ENCODE data around the gene XRCC4. TPM values are rescaled to one million over a fixed set of nuclear protein-coding genes. Genes with fewer than 3 reads are reported as not detected.

The XRCC4 gene
- total and polyA plus RNA-seq, 9 donors: 5.1 to 7.1 (median 6.4) TPM

- DNase-seq: no peak
- WGBS (ENCODE audit: insufficient coverage): no CpG with 5 or more reads among the region's 2 CpGs
- Histone ChIP-seq H3K9me3 (replicated peaks; ENCODE audit: control insufficient read depth, low read depth, low read length) (no peaks in the 10 kb centered on the region), H3K27ac (ENCODE audit: low read length) (no peak overlapping the region), H3K36me3 (ENCODE audit: control insufficient read depth, insufficient read depth, low read length) (no peaks in the 10 kb centered on the region), H3K4me1 (ENCODE audit: control insufficient read depth, insufficient read depth, low read length) (no peaks in the 10 kb centered on the region), H3K4me3 (ENCODE audit: low read length) (no peak overlapping the region), H3K27me3 (ENCODE audit: control insufficient read depth, insufficient read depth, low read length) (no peaks in the 10 kb centered on the region)
Observed at GRCh38 chr5:83169571-83170337, 92.4 kb downstream of the XRCC4 start.

- Histone ChIP-seq H3K27ac (ENCODE audit: low read length) (no peak overlapping the region), H3K4me1 (ENCODE audit: control insufficient read depth, insufficient read depth, low read length) (no peaks in the 10 kb centered on the region), H3K4me3 (ENCODE audit: low read length) (no peak overlapping the region), H3K9me3 (replicated peaks; ENCODE audit: control insufficient read depth, low read depth, low read length) (no peaks in the 10 kb centered on the region), H3K36me3 (ENCODE audit: control insufficient read depth, insufficient read depth, low read length) (no peaks in the 10 kb centered on the region), H3K27me3 (ENCODE audit: control insufficient read depth, insufficient read depth, low read length) (no peaks in the 10 kb centered on the region)
- no peak for DNase-seq
- no CpG with 5 or more reads among the region's 1 CpG for WGBS (ENCODE audit: insufficient coverage)
Observed at GRCh38 chr5:83172011-83172410, 94.7 kb downstream of the XRCC4 start.

- DNase-seq: peak; percentile 78
- no peaks in the 10 kb centered on the region for H3K27me3 ChIP-seq (ENCODE audit: control insufficient read depth, insufficient read depth, low read length)
- H3K9me3 ChIP-seq (replicated peaks; ENCODE audit: control insufficient read depth, low read depth, low read length): no peaks in the 10 kb centered on the region
Observed at GRCh38 chr5:83172655-83173054, 95.3 kb downstream of the XRCC4 start.

GRCh38 chr5:83173826-83174225, 96.5 kb downstream of the XRCC4 start:
- Histone ChIP-seq H3K27ac (ENCODE audit: low read length) (no peak overlapping the region), H3K4me3 (ENCODE audit: low read length) (no peak overlapping the region), H3K36me3 (ENCODE audit: control insufficient read depth, insufficient read depth, low read length) (no peaks in the 10 kb centered on the region), H3K9me3 (replicated peaks; ENCODE audit: control insufficient read depth, low read depth, low read length) (no peaks in the 10 kb centered on the region), H3K4me1 (ENCODE audit: control insufficient read depth, insufficient read depth, low read length) (no peaks in the 10 kb centered on the region), H3K27me3 (ENCODE audit: control insufficient read depth, insufficient read depth, low read length) (no peaks in the 10 kb centered on the region)
- WGBS (ENCODE audit: insufficient coverage): no CpG with 5 or more reads among the region's 2 CpGs
- DNase-seq: no peak

More at GRCh38 chr5:83172655-83173054, 95.3 kb downstream of the XRCC4 start:
- Histone ChIP-seq H3K27ac (ENCODE audit: low read length) (no peak overlapping the region), H3K4me1 (ENCODE audit: control insufficient read depth, insufficient read depth, low read length) (no peaks in the 10 kb centered on the region), H3K4me3 (ENCODE audit: low read length) (no peak overlapping the region), H3K36me3 (ENCODE audit: control insufficient read depth, insufficient read depth, low read length) (no peaks in the 10 kb centered on the region)

- WGBS (ENCODE audit: insufficient coverage): 100% methylated on average over 2 of the region's 2 CpGs
- Histone ChIP-seq H3K9me3 (replicated peaks; ENCODE audit: control insufficient read depth, low read depth, low read length) (no peaks in the 10 kb centered on the region), H3K36me3 (ENCODE audit: control insufficient read depth, insufficient read depth, low read length) (no peaks in the 10 kb centered on the region), H3K4me1 (ENCODE audit: control insufficient read depth, insufficient read depth, low read length) (no peaks in the 10 kb centered on the region), H3K27me3 (ENCODE audit: control insufficient read depth, insufficient read depth, low read length) (no peaks in the 10 kb centered on the region), H3K27ac (ENCODE audit: low read length) (no peak overlapping the region), H3K4me3 (ENCODE audit: low read length) (no peak overlapping the region)
- DNase-seq: no peak
Observed at GRCh38 chr5:83177803-83178202, 100.5 kb downstream of the XRCC4 start.

- Histone ChIP-seq H3K9me3 (replicated peaks; ENCODE audit: control insufficient read depth, low read depth, low read length) (no peaks in the 10 kb centered on the region), H3K27me3 (ENCODE audit: control insufficient read depth, insufficient read depth, low read length) (no peaks in the 10 kb centered on the region), H3K4me3 (ENCODE audit: low read length) (no peak overlapping the region), H3K4me1 (ENCODE audit: control insufficient read depth, insufficient read depth, low read length) (no peaks in the 10 kb centered on the region), H3K27ac (ENCODE audit: low read length) (no peak overlapping the region), H3K36me3 (ENCODE audit: control insufficient read depth, insufficient read depth, low read length) (no peaks in the 10 kb centered on the region)
- DNase-seq: no peak
Observed at GRCh38 chr5:83179966-83180365, 102.6 kb downstream of the XRCC4 start.

GRCh38 chr5:83184534-83184933, 107.2 kb downstream of the XRCC4 start:
- Histone ChIP-seq H3K27ac (ENCODE audit: low read length) (no peak overlapping the region), H3K9me3 (replicated peaks; ENCODE audit: control insufficient read depth, low read depth, low read length) (no peaks in the 10 kb centered on the region), H3K4me1 (ENCODE audit: control insufficient read depth, insufficient read depth, low read length) (no peaks in the 10 kb centered on the region), H3K4me3 (ENCODE audit: low read length) (no peak overlapping the region), H3K27me3 (ENCODE audit: control insufficient read depth, insufficient read depth, low read length) (no peaks in the 10 kb centered on the region), H3K36me3 (ENCODE audit: control insufficient read depth, insufficient read depth, low read length) (no peaks in the 10 kb centered on the region)
- WGBS (ENCODE audit: insufficient coverage): no CpG with 5 or more reads among the region's 3 CpGs
- DNase-seq: peak; percentile 74

- H3K9me3 ChIP-seq (replicated peaks; ENCODE audit: control insufficient read depth, low read depth, low read length): no peaks in the 10 kb centered on the region
- no CpG with 5 or more reads among the region's 5 CpGs for WGBS (ENCODE audit: insufficient coverage)
- H3K4me1 ChIP-seq (ENCODE audit: control insufficient read depth, insufficient read depth, low read length): no peaks in the 10 kb centered on the region
- no peak for DNase-seq
- H3K4me3 ChIP-seq (ENCODE audit: low read length): no peak overlapping the region
- H3K36me3 ChIP-seq (ENCODE audit: control insufficient read depth, insufficient read depth, low read length): no peaks in the 10 kb centered on the region
- H3K27ac ChIP-seq (ENCODE audit: low read length): no peak overlapping the region
- no peaks in the 10 kb centered on the region for H3K27me3 ChIP-seq (ENCODE audit: control insufficient read depth, insufficient read depth, low read length)
Observed at GRCh38 chr5:83192947-83193346, 115.6 kb downstream of the XRCC4 start.

- Histone ChIP-seq H3K9me3 (replicated peaks; ENCODE audit: control insufficient read depth, low read depth, low read length) (no peaks in the 10 kb centered on the region), H3K27me3 (ENCODE audit: control insufficient read depth, insufficient read depth, low read length) (no peaks in the 10 kb centered on the region), H3K36me3 (ENCODE audit: control insufficient read depth, insufficient read depth, low read length) (no peaks in the 10 kb centered on the region), H3K4me1 (ENCODE audit: control insufficient read depth, insufficient read depth, low read length) (no peaks in the 10 kb centered on the region), H3K27ac (ENCODE audit: low read length) (no peak overlapping the region), H3K4me3 (ENCODE audit: low read length) (no peak overlapping the region)
- WGBS (ENCODE audit: insufficient coverage): no CpG with 5 or more reads among the region's 2 CpGs
- no peak for DNase-seq
Observed at GRCh38 chr5:83197326-83197967, 120.1 kb downstream of the XRCC4 start.

GRCh38 chr5:83199126-83199525, 121.8 kb downstream of the XRCC4 start:
- Histone ChIP-seq H3K27me3 (ENCODE audit: control insufficient read depth, insufficient read depth, low read length) (no peaks in the 10 kb centered on the region), H3K4me1 (ENCODE audit: control insufficient read depth, insufficient read depth, low read length) (no peaks in the 10 kb centered on the region), H3K9me3 (replicated peaks; ENCODE audit: control insufficient read depth, low read depth, low read length) (no peaks in the 10 kb centered on the region), H3K27ac (ENCODE audit: low read length) (no peak overlapping the region), H3K36me3 (ENCODE audit: control insufficient read depth, insufficient read depth, low read length) (no peaks in the 10 kb centered on the region), H3K4me3 (ENCODE audit: low read length) (no peak overlapping the region)
- WGBS (ENCODE audit: insufficient coverage): no CpG with 5 or more reads among the region's 5 CpGs
- DNase-seq: peak; percentile 37

All from muscle of leg (tissue), 11 donors.